BE2C (cell line): ENCODE data around the gene TRNT1.

Source experiments
- DNase-seq: peaks from one replicate; pipeline ENCODE4 v3.0.0-alpha.2; 2020
- H3K27me3 ChIP-seq: fragments of 250-450 bp; sonication (Bioruptor Pico); 2 replicates; pipeline ENCODE4 v1.5.1; 2020; ENCODE audit warnings: mild to moderate bottlenecking
- H3K36me3 ChIP-seq: fragments of 250-450 bp; sonication (Bioruptor Pico); 2 replicates; pipeline ENCODE4 v1.5.1; 2020; ENCODE audit warnings: mild to moderate bottlenecking
- H3K4me1 ChIP-seq: fragments of 250-450 bp; sonication (Bioruptor Pico); 2 replicates; pipeline ENCODE4 v1.5.1; 2020
- H3K4me3 ChIP-seq: 2 replicates; pipeline ENCODE4 v1.5.1; 2011; ENCODE audit warnings: low read depth, low read length
- H3K9me3 ChIP-seq: fragments of 250-450 bp; sonication (Bioruptor Pico); 2 replicates; pipeline ENCODE4 v1.5.1; 2020
- TF ChIP-seq, protein P1 (sequence below): IDR thresholded peaks from 2 replicates; pipeline ENCODE4 v1.5.1; 2012; ENCODE audit warnings: mild to moderate bottlenecking, low read depth, low read length

Gene TRNT1

DNA sequence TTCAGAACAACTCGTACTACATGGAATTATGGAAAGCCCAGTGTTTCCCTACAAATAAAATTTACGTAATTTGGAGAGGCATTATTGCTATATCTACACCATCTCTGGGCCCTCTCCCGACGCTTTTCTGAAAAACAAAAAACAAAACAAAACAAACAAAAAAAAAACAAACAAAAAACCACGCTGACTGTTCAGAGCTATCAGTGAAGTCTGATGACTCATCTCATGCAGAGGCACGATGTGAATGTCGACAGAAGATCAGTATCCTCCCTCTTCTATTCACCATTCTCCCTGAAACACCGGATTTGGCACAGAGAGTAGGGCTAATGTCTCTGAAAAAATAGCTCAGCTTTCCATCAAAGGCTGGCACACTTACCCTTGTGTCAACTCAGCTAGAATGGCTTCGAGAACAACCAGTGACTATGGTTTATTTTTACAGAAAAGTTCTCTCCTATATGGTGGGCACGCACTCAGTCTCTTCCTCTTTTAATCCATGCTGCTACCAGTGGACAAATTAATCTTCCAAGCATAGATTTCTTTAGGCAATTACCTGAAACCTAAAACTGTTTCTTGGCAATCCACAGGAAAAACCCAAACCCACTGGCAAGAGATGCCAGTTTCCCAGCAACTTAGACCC lies 51.2 kb downstream of the TRNT1 start:
- Histone ChIP-seq H3K4me1 (no peaks in the 10 kb centered on the region), H3K36me3 (no peaks in the 10 kb centered on the region), H3K27me3 (no peaks in the 10 kb centered on the region), H3K9me3 (no peaks in the 10 kb centered on the region), H3K4me3 (peak overlapping the region; percentile 93)
- TF ChIP-seq, protein P1, sequence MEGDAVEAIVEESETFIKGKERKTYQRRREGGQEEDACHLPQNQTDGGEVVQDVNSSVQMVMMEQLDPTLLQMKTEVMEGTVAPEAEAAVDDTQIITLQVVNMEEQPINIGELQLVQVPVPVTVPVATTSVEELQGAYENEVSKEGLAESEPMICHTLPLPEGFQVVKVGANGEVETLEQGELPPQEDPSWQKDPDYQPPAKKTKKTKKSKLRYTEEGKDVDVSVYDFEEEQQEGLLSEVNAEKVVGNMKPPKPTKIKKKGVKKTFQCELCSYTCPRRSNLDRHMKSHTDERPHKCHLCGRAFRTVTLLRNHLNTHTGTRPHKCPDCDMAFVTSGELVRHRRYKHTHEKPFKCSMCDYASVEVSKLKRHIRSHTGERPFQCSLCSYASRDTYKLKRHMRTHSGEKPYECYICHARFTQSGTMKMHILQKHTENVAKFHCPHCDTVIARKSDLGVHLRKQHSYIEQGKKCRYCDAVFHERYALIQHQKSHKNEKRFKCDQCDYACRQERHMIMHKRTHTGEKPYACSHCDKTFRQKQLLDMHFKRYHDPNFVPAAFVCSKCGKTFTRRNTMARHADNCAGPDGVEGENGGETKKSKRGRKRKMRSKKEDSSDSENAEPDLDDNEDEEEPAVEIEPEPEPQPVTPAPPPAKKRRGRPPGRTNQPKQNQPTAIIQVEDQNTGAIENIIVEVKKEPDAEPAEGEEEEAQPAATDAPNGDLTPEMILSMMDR = no peak
- no peak for DNase-seq

DNA sequence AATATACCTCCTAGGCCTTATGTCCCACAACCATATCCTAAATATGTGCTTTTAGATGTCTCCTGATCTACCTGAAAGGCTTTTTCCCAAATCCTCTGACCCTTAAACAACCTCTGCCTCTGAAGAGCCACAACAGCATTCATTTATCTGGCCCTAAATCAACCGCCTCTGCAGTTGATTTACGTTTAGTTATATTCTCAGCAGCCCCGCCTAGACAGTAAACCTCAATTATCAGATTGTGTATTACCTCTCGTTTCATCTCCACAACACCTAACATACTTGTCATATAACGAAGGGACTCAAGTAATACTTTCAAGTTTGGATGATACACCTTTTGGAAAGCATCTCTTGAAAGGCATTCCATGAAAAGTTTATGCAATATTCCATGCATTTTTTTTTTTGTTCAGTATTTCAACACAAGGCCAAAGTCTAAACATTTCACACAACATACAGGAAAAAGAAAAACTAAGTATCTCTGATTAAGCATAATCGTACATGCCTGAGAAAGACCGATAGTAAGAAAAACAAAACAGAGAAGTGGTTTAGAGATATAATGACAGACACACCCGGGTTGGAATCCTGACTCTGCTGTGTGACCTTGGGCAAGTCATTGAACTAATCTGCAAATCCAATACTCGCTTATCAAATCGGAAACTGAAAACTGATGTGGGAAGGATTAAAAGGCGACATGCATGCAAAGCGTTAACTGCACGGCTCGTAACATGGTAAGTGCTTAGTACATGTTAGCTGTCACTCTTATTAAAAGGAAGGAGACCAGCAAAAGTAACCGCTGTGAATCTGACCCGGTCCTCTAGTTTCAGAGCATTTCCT lies 52.0 kb downstream of the TRNT1 start:
- peak overlapping the region; percentile 93 for H3K4me3 ChIP-seq
- H3K9me3 ChIP-seq = no peaks in the 10 kb centered on the region
- DNase-seq = no peak
- no peaks in the 10 kb centered on the region for H3K27me3 ChIP-seq
- TF ChIP-seq, protein P1 = no peak
- H3K36me3 ChIP-seq = no peaks in the 10 kb centered on the region
- no peaks in the 10 kb centered on the region for H3K4me1 ChIP-seq

DNA sequence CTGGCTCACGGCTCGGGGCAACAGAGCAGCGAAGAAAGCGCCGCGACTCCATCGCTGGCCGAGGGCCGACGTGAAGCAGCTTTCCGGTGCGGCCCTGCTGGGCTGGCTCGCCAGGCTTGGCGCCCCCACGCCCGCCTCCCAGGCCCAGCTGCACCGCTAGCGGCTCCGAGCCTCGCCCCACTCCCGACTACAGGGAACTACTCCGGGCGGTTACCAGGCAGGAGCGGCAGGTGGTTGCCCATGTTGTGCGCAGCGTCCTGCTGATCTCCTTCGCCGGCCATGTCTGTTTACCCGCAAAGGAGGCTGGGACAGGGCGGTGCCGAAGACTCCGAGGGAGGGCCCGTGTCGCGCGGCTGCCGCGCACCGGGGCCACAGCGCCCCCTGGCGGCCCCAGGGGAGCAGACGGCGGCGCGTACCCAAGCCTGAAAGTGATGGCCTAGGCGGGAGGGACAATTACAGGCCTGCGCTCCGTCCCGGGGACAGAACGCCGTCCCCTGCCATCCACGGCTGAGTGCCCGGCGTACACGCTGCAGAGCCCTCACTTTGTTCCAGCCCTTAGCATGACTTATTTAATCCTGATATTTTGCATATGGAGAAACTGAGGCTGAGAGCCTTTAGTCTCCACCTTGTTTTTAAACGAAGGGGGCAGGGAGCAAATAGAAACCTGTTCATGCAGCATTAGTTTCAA lies 52.8 kb downstream of the TRNT1 start, which contains the start of gene CRBN:
Gene CRBN (minus strand): TSS at position 285 of the 688 bp plus-strand sequence. CDS start 4 bp downstream, at position 281.
- H3K9me3 ChIP-seq = no peaks in the 10 kb centered on the region
- DNase-seq = peak; percentile 80
- H3K27me3 ChIP-seq = no peaks in the 10 kb centered on the region
- H3K36me3 ChIP-seq = no peaks in the 10 kb centered on the region
- peak within 1 kb of the TSS; percentile 93 for H3K4me3 ChIP-seq
- H3K4me1 ChIP-seq = no peaks in the 10 kb centered on the region
- TF ChIP-seq, protein P1 = peak; percentile 73

DNA sequence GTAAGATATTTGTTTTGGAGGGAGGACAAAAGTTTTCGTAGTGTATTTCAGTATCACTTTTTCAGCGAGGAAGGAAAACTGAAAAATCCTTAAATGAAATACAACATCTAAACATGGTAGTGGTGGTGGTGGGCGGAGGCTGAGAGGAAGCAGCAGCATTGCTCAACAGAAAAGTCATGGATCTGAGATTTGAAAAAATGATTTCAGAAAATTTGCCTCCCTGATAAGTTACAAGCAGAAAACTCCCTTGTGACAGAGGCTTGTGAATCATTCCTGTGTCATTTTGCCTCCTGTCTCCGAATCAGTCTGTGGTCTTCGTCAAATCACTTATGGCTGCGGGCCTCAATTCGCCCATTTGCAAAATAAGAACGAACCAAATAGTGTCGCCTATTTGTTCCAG lies 53.7 kb downstream of the TRNT1 start:
- Histone ChIP-seq H3K36me3 (no peaks in the 10 kb centered on the region), H3K9me3 (no peaks in the 10 kb centered on the region), H3K4me1 (no peaks in the 10 kb centered on the region), H3K4me3 (no peak overlapping the region), H3K27me3 (no peaks in the 10 kb centered on the region)
- TF ChIP-seq, protein P1 = no peak
- DNase-seq = no peak

DNA sequence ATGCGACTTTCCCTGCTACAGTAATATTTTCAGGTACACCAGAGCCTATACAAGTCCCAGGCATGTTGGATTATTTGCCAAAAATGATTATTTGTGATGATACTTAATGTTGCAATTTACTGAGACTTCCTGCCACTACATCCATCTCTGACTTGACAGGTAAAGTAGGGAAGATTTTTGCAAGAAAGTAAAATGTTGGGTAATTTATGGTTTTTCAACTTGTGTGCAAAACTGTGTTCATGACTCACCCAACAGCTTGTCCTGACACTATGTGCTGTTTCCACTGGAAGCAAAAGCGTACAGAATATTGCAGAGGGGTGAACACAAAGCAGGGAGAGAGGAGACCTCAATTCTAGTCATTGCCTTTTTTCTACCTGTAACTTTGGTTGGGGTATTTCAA lies 58.1 kb downstream of the TRNT1 start:
- TF ChIP-seq, protein P1 = no peak
- H3K4me3 ChIP-seq = no peak overlapping the region
- H3K9me3 ChIP-seq = no peaks in the 10 kb centered on the region
- H3K36me3 ChIP-seq = no peaks in the 10 kb centered on the region
- no peaks in the 10 kb centered on the region for H3K27me3 ChIP-seq
- H3K4me1 ChIP-seq = no peaks in the 10 kb centered on the region
- no peak for DNase-seq
